Caki2 (cell line): ENCODE measurements around the gene BBOX1. TPM values are rescaled to one million over a fixed set of nuclear protein-coding genes. Genes with fewer than 3 reads are reported as not detected.
"Not testable (repeated sequence)": the region's sequence is repeated elsewhere in the genome, so short reads cannot be mapped to it uniquely, and the experiment has no call there.

Experiments used
- DNase-seq: peaks from one replicate; pipeline ENCODE4 v3.0.0-alpha.2; 2015; ENCODE audit warnings: low read depth
- in situ Hi-C: cut with HindIII; loops from 2 replicates; pipeline ENCODE4 v1.10.0; 2016; ENCODE audit warnings: low sequenced_read_pairs, low pct_unique_long_range_greater_than_20kb, mixed read lengths
- total RNA-seq: library from RNA; depleted of rRNA; stranded (reverse); fragments of >200 nt; shearing (Covaris generic); gene quantifications from 2 replicates; pipeline ENCODE4 v1.2.3, GENCODE V29; 2014; ENCODE audit warnings: low replicate concordance; rRNA removed

BBOX1 gene
- total RNA-seq, 1 experiment from 2014 or later: not detected

DNA sequence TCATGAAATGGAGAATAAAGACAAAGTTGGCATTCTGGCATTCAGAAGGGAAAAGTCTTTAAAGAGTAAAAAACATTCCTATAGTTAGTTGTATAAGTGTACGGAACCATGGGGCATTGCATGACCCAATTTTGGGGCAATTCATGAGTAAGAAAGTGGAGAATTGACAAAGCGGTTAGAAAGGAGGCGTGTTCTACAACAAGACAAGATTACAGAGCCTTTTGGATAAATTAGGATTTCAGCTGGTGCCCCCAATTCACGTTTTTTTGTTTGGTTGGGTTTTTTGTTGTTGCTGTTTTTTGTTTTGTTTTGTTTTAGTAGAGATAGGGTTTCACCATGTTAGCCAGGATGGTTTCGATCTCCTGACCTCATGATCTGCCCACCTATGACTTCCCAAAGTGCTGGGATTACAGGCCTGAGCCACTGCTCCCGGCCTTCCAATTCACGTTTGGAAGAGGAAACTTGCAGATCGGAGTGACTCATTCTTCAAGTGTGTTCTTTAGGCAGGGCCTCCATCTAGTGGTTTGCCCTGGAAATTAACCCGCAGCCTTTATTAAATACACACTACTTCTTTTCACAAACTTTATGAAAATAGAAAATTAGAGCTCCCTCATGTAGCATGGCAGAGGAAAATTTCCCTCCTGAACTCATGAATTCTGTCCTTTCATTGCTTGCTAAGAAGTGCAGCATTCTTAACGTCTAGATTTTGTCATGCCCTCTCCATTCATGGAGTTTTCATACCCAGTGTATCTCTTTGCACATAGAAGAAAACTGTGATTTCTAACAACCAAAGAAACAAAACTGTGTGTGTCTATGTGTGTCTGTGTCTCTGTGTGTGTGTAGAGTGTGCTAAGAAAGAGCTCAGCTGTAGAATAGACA, 118.1 kb downstream of the BBOX1 start:
- in situ Hi-C loops: no loop called here
- DNase-seq: peak; percentile 41

DNA sequence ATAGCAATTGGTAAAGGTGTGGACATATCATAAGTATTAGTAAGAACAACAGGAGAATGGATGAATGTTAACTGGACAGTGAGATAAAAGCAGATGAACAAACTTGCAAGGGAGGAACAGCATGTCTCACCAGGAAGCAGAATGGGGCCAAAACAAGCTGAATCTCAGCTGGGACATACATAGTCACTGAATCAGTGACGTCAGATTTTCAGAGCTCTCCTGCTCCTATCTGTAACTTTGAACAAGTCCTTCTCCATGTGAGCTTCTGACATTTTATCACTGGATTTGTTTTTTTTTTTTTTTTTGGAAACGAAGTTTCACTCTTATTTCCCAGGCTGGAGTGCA, 118.7 kb downstream of the BBOX1 start:
- no peak for DNase-seq
- in situ Hi-C loops: no loop called here

DNA sequence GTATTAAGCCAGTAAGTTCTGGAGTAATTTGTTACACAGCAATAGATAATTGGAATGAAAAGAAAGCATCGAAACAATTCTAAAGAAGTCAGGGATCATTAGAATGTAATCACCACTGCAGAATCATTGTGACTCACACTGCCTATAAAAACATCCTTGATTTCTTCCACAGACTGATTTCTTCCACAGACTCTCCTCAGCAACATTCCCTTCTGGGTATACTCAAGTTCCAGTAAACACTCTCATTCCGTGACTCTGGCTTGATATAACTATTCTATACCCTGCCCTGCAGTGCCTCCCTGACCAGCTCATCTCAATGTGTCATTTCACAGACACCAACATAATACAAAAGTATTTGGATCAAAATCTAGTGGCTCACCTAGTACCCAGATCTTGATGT, 120.5 kb downstream of the BBOX1 start:
- no peak for DNase-seq
- in situ Hi-C loops: no loop called here

DNA sequence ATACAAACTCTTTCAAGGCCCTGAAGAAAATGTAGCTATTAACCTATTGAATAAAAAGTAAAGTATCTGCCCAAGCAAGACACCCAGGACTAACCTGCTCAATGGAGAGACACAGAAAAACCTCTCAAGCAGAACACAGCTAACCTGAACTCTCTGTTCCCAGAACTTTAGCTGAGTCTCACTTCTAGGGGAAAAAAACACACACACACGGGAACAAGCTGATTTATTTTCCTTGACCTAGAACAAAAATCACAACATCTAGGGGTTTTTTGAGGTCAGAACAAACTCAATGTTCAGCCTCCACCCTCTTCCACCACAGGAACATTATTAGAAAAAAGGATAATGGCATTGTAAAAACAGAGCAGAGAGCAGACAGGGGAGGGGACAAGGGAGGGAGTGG, 121.6 kb downstream of the BBOX1 start:
- DNase-seq: no peak
- in situ Hi-C loops: no loop called here

DNA sequence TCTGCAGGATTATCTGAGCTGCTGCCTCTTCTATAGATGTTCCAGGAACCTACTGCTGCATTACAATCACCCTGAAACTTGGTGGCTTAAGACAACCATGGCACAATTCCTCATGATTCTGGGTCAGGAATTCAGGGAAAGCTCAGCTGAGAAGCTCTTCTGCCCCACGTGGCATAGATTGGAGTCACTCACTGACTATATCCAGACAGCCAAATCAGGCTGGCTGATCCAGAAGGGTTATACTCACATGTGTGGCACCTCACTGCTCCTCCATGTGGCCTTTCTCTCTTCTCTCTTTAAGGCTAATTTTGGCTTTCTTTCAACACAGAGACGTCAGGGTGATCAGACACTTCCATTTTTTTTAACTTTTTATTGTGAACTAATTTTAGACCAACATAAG, 125.5 kb downstream of the BBOX1 start:
- in situ Hi-C loops: no loop called here
- no peak for DNase-seq

DNA sequence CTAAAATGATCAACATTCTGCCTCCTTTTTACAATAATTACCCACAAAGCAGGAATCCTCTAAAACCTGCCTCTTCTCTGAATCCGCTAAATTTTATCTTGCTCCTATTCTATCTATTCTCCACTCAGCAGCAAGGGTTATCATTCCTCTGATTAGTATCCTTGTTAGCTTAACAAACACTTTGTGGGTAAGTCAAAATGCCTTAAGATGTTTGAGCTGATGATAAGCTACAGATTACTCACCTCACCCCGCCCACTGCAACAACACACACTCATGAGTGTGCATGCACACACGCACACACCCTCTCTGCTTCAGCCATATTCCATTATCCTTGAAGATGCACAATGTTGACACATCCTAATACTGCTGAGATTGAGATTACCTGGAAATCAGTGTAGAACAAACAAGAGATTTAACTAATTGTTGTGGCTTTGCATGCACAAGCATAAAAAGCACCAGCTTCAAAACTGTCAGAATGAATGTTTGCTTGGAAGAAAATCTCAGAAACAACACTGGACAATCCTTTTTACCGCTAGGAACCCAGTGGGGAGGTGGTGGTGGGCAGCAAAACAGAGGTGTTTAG, 130.9 kb downstream of the BBOX1 start:
- in situ Hi-C loops: no loop called here
- DNase-seq: no peak

DNA sequence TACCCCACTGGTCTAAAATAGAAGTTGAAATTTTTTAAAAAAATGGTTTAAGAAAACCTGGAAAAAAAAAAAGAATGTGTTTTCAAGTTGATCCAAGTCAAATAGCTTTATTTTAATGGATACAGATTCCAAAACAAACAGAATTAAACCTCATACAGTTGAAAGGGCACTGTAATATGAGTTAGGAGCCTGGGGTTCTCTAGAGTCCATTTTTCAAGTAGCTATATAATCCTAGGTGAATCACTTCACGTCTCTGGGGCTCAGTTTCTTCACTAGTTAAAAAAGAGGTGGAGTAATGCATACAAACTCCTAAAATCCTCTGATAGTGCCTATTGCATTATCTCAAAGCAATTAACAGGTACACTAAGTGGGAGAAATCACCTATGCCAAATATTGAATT, 132.9 kb downstream of the BBOX1 start:
- DNase-seq: no peak
- in situ Hi-C loops: no loop called here

DNA sequence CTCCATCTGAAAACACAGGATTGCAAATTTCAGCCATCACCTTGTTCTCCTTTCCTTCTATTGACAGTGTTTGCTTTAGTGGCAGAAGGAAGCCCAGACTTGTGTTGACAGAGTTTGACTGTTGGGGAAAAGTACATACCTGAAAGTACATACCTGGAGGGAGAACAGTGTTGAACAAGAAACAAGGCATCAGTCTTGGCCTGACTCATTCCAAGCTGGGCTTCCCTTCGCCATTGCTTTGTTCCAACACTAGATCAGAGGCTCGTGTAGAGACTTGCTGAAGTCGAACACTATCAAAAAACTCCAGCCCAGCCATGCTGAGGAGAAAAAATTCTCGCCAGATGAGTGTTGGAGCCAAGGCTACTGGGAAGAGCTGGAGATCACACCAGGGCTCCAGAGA, 133.4 kb downstream of the BBOX1 start:
- in situ Hi-C loops: no loop called here
- DNase-seq: no peak

DNA sequence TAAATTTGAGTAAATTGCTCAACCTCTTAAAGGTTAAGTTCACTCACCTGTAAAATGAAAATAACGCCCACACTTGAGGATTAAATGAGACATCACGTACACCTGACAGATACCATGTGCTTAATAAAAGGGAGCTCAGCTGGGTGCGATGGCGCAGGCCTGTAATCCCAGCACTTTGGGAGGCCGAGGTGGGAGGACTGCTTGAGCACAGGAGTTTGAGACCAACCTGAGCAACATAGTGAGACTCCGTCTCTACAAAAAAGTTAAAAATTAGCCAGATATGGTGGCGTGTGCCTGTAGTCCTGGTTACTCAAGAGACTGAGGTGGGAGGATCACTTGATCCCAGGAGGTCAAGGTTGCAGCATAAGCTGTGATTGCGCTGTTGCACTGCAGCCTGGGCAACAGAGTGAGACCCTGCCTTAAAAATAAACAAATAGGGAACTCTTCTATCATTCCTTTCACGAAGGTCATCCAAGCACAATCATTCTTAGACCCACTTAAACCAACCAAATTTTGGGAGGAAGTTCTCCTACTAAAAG, 134.1 kb downstream of the BBOX1 start:
- in situ Hi-C loops: loop anchor here (25.0 kb wide), 3 partner anchors 113 to 288 kb away; partner anchors contain the start of genes CCDC34 and LGR4
- no peak for DNase-seq

DNA sequence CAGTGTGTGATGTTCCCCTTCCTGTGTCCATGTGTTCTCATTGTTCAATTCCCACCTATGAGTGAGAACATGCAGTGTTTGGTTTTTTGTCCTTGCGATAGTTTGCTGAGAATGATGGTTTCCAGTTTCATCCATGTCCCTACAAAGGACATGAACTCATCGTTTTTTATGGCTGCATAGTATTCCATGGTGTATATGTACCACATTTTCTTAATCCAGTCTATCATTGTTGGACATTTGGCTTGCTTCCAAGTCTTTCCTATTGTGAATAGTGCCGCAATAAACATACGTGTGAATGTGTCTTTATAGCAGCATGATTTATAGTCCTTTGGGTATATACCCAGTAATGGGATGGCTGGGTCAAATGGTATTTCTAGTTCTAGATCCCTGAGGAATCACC, 134.9 kb downstream of the BBOX1 start:
- in situ Hi-C loops: loop anchor here (25.0 kb wide), 3 partner anchors 112 to 287 kb away; partner anchors contain the start of genes CCDC34 and LGR4
- DNase-seq: not testable (repeated sequence)

Other genes starting within 250 kb of the BBOX1 start
- not detected in 2 replicates for gene FIBIN, start 46.7 kb upstream of the BBOX1 start, total RNA-seq